Hypothalamus (tissue), 51 donors: Measurements from ENCODE around the gene DRC3.

Source experiments
- DNase-seq, 51 donors: peaks; one replicate each; lab custom pipeline; 2025; lab: John Stamatoyannopoulos, UW

DRC3 gene

DNA sequence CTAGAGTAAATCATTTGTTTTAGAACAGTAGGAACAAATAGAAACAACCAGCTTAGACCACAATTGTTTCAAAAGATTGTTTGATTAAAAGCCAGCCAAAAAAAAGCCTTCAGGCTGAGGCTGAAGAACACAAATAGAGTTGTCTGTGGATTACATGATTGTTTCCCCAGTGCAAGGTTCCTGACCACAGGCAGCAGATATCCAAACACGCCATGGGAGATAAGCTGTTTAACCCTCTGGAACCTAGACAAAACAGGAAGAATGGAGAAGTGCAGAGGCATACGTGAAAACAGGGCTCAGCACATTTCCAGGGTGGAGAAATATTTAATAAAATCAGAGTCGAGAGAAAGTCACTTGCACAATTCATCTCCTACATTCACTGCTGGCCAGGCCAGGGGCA is 45.3 kb downstream of the DRC3 start:
- no peak for DNase-seq

DNA sequence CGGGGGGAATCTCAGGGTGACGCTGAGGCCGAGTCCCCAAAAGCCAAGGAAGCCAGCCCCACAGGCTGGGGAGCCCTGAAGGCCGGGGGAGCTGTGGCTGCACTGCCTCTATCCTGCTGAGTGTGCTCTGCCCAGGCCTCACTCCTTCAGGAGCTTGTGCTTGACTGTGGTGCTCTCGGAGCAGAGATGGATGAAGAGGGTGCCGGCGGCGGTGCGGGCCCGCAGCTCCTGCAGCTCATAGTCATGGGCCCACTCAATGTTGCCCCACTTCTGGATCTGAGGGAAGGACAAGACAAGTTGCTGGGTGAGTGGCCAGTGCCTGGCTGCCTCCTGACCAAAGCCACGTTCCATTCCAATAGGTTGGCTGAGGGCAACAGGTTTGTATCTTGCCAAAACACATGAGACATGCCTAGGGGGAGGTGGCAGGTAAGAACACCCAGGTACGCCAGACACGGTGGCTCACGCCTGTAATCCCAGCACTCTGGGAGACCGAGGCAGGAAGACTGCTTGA is 45.8 kb downstream of the DRC3 start:
- no peak for DNase-seq

DNA sequence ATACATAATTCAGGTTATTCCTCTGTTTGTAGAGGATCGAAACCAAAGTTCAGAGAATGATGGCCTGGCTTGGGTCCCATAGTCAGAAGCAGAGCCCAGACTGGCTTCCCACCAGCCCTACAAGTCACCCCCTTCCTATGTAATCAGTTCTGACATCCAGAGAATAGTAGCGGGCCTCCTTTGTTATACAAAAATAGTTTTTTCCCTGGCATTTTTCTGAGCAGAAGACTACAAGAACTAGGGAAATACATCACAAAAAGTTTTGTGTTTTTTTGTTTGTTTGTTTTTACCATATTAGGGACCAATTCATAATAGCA is 47.1 kb downstream of the DRC3 start:
- no peak for DNase-seq

DNA sequence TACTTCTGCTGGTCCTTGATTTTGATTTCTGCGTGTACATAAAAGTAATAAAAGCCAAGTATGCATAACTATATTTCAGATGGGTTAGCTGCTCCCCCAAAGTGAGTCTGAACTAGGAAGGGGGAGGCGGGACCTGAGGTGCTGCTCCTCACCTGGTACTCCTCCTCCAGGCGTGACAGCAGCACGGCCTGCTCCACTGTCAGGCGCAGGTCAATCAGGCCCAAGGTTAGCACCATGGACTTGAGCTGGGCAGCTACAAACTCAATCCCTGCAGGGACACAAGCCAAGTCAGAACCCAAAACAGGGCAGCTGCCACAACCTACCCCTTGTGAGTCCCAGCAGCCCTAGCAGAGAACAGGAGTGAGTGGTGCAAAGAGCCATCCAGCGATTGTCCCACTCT is 48.3 kb downstream of the DRC3 start:
- no peak for DNase-seq

DNA sequence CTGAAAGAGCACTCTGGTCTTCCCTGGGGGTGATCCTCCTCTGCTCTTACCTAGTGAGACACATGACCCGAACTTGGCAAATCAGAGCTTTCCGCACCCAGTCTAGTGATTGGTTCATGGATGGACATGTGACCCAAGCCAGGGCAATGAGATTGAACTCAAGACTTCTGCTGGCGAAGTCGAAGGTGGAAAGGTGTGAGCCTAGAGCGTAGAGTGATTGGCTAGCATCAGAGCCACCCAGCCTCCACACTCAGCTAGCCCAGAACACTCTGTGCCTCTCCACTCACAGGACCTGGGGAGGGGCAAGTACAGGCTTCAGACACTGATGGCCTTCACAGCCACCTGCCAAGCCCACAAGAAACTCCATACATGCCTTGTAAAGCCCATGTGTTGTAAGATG is 48.7 kb downstream of the DRC3 start:
- DNase-seq, result no peak

DNA sequence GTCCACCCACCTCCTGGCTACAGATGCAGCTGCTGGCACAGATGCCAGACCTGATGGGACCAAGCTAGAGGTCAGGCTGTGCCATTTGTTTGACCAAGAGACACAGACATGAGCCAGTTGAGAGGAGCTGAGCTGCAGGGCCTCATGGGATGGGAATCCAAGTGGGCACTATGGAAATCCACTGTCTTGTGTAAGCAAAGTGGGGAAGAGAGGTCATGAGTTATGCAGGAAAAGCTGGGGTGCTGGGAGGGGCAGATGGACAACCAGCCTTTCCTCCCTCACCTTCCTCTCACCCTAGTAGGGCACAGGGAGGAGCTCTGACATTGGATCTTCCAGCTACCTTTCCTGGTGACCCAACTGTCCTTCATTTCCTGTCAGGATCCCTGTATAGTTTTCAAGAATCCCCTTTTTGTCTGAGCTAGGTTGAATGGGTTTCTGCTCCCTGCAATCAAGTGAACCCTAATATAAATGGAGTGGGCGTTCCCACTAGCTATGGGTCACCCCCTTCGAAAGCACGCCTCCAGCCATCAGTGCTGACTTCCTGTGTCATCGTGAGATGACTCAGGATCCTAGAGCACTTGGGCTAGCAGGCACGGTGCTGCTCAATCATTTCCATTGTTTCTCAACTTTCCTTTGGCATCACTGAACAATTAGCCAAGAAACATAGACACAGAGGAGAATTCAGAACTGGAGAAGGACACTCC is 52.7 kb downstream of the DRC3 start:
- peak in 1 of 51 donors; percentile 7 for DNase-seq

DNA sequence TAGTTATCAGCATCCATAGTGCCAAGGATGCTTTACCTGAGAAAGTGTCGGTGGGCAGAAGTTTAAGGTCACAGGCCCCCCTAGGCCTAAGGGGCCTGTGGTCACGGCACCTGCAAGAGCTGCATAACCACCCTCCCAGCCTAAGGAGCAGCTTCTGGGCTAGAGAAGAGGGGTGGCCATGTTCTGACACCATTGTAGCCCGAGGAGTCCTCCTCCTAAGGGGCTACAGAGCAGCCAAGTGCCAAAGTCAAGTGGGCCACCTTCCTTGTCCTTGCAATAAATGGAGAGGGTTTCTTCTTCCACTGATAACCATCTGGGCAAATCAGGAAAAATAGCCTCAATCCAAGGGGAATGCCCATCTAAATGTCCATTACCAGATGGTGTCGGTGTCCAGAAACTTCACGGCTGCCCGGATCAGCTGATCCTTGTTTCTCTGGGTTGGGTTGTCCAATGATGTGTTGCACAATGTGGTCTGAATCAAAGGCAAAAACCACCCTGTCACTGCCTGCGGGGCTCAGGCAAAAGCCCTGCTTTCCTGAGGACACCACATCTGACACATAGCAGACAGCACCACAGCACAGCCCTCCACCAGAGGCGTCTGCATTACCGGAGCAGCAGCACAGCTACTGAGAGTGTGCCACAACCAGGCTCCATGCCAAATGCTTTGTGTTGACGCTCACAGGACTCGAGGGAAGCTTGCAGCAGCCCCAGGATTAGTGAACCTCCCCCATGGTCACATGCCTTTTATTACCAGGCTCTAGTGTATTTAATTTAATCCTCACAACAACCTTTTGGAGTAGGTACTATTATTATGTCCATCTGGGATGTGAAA is 53.5 kb downstream of the DRC3 start:
- peak in 23 of 51 donors; percentile 6 to 69 (median 31) for DNase-seq

DNA sequence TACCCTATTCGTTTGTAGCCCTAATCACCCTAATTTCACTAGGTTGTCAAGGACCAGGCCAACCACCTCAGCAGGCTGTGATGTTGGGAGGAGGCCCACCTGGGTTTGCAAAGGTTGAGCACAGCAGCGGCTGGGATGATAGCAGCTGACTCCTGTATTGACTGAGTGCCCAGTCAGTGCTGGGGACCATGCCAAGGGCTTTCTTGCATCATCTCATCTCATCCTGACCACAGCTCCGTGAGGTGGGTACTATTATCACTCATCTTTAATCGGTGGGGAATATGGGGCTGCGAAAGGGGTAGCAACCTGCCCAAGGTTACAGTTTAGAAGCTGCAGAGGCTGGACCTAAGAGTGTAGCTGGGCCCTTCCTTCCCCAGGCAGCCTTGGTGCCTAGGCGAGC is 54.6 kb downstream of the DRC3 start:
- no peak for DNase-seq

DNA sequence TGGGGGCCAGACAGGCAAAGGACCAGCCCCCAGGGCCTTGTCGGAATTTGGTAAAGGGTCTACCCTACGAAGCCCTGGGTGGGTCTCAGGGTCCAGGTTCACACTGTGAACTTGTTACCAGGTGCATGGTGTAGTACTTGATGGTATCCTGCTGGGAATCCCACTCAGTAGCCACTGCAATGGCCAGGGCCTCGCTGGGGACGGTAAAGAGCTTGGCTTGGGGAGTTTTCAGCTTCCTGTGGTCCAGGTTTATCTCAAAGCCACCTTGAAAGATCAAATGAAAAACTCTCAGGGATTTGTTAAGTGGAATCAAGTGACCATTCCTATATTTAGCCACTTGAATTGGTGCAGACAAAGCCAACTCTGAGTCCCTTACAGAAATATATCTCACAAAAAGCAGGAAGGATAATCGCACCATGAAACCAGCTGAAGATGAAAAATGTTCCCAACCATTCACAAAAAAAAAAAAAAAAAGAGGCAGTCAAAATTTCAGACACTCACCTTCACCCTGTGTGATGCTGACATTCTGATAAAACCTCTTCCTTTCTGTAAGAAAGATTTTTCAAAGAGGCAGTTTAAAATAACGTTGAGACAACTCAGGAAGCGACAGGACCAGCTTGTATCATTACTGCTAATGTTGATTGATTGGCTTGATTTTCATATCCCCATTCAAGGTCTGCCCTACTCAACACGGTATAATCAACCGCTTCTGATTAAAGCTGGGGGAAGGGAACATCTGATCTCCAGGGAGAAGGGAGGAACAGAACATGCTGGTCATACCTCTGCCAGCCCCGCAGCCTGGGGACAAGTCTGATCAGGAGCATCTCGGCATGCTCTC is 55.7 kb downstream of the DRC3 start:
- no peak for DNase-seq

DNA sequence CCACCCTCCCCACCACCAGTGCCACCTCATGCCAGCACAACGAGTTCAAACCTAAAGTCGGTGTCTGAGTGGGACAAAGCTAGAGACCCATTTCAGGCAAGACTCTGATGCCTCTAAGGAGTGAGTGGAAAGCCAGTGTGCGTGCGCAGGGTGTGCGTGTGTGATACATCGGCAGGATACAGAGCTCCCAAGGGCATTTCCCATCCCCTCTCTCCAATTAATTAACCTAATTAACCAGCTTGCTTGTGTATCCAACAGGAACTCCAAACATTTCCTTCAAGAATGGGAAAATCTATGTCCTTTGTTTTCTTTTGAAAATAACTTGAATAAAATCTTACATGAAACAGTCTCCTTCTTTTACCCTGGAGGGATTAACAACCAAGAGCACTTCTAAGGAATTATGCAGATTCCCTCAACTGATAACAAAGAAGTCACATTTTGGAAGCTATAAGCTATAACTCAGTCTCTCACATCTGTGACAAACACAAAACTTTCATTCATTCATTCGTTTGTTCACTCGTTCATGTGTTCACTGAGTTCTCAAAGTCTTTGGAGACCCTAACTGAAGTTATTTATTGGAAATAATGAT is 56.4 kb downstream of the DRC3 start:
- DNase-seq, result no peak

DNA sequence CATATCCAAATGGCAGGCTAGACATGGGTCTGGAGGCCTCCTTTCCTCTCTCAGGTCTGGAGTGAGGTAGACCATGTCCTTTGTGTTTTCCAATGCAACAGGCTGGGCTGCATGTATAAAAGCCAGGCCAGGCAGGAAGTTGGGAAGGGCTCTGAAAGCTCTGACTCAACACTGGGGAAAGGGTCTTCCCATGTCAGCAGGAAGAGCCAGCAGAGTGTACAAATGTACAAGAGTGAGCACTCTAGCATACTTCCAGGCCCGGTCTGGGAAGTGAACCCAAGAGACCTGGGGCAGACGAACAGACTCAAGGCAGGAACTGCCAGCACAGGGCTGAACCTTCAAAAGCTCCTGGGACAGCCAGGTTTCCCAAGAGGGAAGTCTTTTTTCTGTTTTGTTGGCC is 59.3 kb downstream of the DRC3 start:
- no peak for DNase-seq

DNA sequence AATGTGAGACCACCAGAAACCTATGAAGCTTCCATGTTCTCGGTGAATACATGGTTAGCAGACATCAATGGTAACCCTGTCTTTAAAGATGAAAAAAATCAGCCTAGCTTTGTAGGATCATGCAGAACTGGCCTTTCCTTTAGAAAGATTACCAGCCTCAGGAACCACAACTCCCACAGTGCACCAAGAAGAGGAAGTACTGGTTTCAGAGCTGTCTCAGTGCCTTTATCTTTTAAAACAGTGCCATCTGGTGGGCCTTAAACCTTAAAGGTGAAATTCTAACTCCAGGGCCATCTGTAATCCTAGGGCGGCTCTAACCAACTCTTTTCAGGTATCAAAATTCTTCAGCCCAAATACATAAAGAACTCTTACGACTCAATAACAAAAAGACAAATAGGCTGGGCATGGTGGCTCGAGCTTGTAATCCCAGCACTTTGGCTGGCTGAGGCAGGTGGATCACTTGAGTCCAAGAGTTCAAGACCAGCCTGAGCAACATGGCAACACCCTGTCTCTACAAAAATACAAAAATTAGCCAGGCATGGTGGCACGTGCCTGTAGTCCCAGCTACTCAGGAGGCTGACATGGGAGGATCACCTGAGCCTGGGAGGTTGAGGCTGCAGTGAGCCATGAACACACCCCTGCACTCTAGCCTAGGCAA is 60.9 kb downstream of the DRC3 start:
- peak in 15 of 51 donors; percentile 12 to 65 (median 35) for DNase-seq

DNA sequence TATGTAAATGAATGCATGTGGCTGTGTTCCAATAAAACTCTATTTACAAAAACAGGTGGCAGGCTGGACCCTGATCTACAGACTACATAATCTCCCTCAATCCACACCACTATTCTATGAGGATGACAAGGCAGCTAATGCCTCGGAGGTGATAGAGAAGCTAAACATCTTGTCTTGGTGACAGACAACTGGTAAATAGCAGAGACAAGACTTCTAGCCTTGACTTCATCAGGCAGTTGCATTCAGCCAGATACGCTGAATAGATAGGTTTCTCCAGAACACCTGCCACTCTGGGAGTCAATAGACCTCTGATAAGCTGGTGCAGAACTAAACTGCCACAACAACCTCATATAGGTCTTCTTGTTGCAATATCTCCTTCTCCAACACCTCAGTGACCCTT is 63.0 kb downstream of the DRC3 start:
- DNase-seq, result no peak

DNA sequence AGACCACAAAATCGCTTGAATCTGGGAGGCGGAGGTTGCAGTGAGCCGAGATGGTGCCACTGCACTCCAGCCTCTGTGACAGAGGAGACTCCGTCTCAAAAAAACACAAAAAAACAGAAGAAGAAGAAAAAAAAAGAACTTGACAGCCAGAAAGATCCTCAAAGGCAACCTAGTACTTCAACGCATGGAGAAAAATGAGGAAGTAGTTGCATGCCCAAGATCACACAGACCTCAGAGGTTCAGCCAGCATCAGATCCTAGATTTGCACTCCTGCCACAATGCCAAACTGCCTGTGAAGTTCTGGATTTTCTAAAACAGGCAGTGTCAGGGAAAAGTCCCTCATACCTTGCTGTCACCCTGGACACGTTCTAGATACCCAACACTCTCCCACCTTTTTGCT is 64.8 kb downstream of the DRC3 start:
- DNase-seq, result no peak

DNA sequence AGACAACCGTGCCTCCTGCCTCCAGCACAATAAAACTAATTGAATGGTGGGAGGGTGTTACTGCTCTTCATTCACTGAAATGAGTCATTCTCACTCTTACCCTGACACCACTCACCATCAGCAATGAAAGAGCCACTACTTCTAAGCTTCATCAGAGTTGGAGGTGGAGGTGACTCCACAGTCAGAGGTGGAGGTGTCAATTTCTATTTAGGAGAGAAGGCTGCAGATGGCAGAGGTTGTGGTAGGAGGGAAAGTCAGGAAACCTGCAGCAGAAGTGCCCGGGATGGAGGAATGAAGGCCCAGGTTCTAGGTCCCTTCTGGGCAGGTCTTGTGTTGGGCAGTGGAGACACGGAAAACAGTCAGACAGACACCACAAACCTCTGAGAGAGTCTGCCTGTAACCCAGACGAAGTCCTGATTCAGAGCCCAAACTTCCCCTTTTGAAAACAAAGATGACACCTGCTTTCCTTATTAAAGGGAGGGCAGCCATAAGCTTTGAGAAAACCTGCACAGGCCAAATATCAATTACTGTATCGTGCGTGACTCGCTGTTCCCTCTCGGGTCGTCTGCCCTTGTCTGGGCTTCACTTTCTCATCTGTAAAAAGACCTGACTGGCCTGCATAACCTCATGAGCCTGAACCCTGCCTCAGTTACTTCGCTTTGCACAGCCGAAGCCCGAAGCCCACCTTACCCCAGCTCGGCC is 65.6 kb downstream of the DRC3 start:
- peak in 2 of 51 donors; percentile 53 to 65 for DNase-seq

DNA sequence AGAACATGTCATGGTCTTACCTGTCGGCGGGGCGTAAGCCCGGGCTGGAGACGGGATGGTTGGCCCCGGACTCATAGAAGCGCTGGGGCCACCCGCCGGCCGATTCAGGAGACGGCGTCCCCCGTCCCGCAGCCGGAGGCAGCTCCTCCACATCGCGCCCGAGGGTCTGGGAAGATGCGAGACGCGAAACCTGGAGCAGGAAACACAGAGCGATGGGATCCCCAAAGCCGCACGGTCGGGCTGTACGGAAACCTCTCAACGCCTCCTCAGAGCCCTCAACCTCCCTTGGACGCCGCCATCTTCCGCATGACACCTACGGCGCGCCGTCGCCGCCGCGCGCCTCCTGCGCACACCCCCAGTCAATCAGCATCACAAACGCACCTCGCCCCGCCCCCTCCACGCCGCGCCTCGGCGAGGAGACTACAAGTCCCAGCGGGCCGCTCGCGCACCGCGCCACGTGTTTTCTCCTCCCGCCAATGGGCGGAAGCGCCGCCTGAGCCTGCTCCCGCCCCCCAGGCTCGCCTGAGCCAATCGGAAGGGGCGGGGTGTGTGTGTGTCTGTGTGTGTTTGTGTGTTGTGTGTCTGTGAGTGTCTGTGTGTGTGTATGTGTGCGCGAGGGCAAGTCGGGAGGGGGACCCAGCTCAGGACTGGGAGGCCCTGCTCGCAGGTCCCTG is 66.3 kb downstream of the DRC3 start, which contains the start of the genes ATPAF2 and GID4:
ATPAF2 (minus strand) TSS at position 308 of the 674 bp plus-strand sequence; CDS start at position 153, 155 bp downstream.
GID4 (plus strand) TSS at position 548 of the 674 bp plus-strand sequence; CDS start at position 605, 57 bp downstream.
- peak; percentile 63 to 99 (median 98) for DNase-seq

DNA sequence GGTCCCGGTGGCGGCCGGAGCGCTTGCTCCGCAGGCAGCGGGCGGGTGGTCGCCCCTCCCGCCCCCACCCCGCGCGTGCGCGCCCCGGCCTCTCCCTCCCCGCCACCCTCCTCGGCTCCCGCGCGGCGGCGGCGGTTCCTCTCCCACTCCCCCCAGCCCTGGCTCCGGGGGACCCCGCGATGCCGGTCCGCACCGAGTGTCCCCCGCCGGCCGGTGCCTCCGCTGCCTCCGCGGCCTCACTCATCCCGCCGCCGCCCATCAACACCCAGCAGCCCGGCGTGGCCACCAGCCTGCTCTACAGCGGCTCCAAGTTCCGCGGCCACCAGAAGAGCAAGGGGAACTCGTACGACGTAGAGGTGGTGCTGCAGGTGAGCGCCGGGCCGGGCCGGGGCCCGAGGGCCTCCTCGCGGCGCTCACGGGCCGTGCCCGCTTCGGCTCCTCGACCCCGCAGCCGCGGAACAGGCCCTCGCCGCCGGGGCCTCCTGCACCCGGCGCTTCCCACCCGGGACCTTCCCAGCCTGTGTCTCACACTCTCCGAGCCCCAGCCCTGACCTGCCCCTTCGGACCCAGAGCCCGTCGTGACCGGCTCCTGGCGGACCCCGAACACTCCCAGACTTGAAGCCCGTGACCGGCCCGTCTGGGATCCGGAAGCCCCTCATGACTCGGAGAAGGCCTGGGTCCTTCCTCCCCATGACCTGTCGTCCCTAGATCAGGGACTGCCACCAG is 67.0 kb downstream of the DRC3 start:
- peak in 2 of 51 donors; percentile 86 to 87 for DNase-seq

DNA sequence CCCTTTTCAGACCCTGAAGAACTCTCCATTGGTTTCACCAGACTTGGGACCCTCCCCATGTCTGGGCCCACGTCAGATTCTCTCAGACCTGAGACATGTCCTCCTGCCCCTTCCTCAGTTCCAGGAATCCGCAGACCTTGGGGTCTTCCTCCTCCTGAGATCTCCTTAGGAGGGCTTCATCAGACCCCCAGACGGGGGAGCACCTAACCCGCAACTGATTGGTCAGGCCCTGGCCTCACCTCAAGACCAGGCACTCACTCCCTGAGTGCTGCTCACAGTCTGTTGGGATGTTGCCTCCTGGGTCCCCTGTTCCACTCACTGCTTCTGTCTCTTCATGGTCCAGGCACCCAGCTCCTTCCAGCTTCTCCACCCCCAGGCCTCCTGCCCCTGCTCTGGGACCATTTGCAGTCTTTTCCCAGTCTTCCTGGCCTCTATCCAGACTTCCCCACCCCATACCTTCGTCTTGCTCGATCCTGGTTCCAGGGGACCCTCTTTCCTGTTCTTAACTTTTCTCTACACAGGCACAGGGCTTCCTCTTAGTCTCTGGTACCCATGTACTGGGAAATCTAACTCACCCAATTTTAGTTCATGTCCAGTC is 67.7 kb downstream of the DRC3 start:
- no peak for DNase-seq
